Measurements from ENCODE around the gene QKI. TPM values are rescaled to one million over a fixed set of nuclear protein-coding genes. Genes with fewer than 3 reads are reported as not detected.

QKI gene
- total and polyA plus RNA-seq, 2 of the 8 experiments (the other 6 are each of a cell fraction or from before 2014, with no cell fraction given), result 181 to 183 TPM

DNA sequence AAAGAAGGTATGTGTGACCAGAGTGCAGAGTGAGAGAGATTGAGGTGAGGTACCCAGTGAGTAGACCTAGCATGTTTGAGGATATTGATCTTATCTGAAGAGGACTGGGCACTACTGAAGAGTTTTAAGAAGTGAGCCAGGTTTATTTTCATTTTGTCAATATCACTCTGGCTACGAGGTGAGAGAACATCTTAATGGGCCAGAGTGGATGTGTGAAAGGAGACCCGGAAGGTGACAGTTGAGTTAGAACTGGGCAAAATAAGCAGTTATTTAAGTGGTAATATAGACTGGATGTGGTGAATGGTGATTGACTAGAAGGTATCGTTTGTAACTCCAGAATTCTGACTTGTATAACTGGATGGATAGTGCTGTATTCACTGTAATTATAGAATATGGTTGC, 134.1 kb downstream of the QKI start (continued):
- no peak for TF ChIP-seq MAX (IDR thresholded peaks at IDR 0.05)
- TF ChIP-seq EGR1 (IDR thresholded peaks at IDR 0.05; ENCODE audit: borderline replicate concordance, low read depth, low read length), result no peak
- no peak for TF ChIP-seq ATF3 (IDR thresholded peaks at IDR 0.05; ENCODE audit: insufficient read depth, low read depth, low read length)
